ENCODE measurements around the gene HPS4.

HPS4 gene

DNA sequence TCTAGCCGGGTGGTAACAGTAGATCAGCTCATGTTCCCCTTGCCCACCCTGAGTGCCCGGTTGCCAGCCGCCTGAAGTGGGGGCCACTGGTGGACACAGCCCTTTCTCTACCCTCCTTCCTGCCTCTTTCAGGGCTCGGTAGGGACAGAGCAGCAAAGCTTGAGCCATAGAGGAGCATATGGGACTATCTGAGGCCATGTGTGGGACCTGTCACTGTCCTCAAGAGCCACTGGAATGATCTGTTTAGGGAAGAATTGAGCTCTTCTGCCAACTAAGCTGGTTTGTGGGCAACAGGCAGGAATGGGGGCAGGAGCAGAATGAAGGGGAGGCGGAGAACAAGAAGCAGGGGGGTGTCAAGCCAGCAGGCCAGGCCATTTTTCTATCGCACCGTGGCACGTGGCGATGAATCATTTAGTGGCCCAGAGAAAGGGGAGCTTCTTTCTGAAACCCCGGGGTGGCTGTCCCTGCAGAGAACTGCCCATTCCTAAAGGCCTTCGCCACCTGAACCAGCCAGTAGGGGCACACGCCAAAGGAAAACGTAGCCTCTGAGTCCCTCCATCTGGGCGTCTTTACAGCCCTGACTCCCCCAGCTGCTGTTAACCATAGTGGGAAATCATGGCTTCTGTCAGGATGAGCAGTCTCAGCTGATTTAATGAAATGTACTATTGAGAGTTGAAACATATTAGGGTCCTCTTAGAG is 45.7 kb downstream of the HPS4 start:
- H3K36me3 ChIP-seq: peaks cover 27% of the 10 kb centered on the region
- TF ChIP-seq, protein P1, sequence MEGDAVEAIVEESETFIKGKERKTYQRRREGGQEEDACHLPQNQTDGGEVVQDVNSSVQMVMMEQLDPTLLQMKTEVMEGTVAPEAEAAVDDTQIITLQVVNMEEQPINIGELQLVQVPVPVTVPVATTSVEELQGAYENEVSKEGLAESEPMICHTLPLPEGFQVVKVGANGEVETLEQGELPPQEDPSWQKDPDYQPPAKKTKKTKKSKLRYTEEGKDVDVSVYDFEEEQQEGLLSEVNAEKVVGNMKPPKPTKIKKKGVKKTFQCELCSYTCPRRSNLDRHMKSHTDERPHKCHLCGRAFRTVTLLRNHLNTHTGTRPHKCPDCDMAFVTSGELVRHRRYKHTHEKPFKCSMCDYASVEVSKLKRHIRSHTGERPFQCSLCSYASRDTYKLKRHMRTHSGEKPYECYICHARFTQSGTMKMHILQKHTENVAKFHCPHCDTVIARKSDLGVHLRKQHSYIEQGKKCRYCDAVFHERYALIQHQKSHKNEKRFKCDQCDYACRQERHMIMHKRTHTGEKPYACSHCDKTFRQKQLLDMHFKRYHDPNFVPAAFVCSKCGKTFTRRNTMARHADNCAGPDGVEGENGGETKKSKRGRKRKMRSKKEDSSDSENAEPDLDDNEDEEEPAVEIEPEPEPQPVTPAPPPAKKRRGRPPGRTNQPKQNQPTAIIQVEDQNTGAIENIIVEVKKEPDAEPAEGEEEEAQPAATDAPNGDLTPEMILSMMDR (IDR thresholded peaks at IDR 0.05; ENCODE audit: low read depth, low read length): peak; percentile 45; the same call in 1 of the 2 replicates
- H3K4me3 ChIP-seq (ENCODE audit: low read depth, low read length): no peak overlapping the region
- peak overlapping the region; percentile 55 for H3K27ac ChIP-seq
- H3K27me3 ChIP-seq (ENCODE audit: insufficient read depth, low read depth, severe bottlenecking): no peaks in the 10 kb centered on the region
- DNase-seq: peak; percentile 67
- no peaks in the 10 kb centered on the region for H3K9me3 ChIP-seq (ENCODE audit: severe bottlenecking)

DNA sequence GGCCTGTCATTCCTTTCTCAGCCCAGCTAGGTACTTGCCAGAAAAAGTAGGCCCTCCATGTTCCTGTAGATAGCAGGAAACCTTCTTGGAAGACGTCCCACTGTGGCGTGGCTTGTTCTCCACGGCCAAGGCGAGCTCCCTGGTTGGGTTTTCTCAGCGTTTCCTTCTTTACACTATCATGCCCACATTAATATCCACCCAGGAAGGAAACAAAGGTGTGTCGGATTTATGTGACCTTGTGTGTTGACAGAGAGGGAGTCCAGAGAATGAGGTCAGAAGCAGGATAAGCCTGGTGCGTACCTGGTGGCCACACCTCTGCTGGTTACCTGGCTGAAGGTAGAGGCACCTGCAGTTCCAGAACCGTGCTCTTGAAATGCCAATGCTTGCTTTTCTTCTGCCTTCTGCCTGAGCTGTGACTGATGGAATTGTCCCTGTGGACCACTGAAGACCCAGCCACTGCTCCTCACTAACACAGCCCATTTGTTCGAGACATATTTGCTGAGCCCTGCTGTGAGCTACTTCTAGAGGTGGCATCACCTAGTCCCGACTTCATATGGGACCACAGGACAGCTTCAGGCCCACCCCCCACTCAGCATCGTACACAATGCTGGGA is 46.6 kb downstream of the HPS4 start:
- no peaks in the 10 kb centered on the region for H3K27me3 ChIP-seq (ENCODE audit: insufficient read depth, low read depth, severe bottlenecking)

DNA sequence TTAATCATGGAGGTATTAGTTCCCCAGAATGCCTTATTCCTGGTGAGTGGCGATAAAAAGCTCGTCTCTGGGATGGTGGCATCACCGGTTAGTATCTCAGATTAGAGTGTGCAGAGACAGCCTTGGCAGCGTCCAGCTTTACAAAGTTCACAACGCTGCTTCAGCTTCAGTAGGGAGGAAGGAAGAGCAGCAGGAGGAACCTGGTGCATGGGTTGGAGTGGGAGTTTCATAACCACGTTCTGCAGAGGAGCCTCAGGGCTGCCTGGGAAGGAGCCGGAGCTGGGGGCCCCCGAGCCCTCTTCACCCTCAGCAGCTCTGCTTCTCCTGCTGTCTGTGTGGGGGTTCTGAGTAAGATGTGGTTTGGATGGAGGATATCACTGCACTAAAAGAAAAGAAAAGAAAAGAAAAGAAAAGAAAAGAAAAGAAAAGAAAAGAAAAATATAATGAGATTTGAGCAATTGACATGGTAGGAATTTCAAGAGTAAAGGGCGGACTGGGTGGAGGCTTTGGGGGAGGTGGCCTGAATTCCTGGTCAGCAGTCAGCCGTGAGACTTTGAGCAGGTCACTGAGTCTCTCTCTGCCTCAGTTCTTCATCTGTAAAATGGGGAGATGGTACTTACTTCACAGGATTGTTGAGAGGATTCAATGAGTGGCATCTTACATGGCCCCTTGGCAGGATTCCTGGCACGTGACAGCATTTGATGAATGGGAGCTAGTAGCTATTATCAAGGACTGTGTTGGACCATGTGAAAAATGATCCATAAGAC is 48.1 kb downstream of the HPS4 start:
- no peak overlapping the region for H3K4me3 ChIP-seq (ENCODE audit: low read depth, low read length)
- H3K27me3 ChIP-seq (ENCODE audit: insufficient read depth, low read depth, severe bottlenecking): no peaks in the 10 kb centered on the region

More for the DNA sequence above, 46.6 kb downstream of the HPS4 start:
- Histone ChIP-seq H3K4me3 (ENCODE audit: low read depth, low read length) (no peak overlapping the region), H3K36me3 (peaks cover 24% of the 10 kb centered on the region), H3K27ac (no peak overlapping the region), H3K9me3 (ENCODE audit: severe bottlenecking) (no peaks in the 10 kb centered on the region)
- TF ChIP-seq, protein P1 (IDR thresholded peaks at IDR 0.05; ENCODE audit: low read depth, low read length): no peak
- DNase-seq: no peak

DNA sequence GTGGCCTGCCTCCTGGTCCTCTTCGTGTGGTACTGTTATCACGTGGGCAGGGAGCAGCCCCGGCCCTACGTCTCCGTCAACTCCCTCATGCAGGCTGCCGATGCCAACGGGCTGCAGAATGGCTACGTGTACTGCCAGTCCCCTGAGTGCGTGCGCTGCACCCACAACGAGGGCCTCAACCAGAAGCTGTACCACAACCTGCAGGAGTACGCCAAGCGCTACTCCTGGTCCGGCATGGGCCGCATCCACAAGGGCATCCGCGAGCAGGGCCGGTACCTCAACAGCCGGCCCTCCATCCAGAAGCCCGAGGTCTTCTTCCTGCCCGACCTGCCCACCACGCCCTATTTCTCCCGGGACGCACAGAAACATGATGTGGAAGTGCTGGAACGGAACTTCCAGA is 49.8 kb downstream of the HPS4 start:
- H3K4me3 ChIP-seq (ENCODE audit: low read depth, low read length): no peak overlapping the region
- DNase-seq: no peak
- H3K9me3 ChIP-seq (ENCODE audit: severe bottlenecking): no peaks in the 10 kb centered on the region
- H3K27me3 ChIP-seq (ENCODE audit: insufficient read depth, low read depth, severe bottlenecking): no peaks in the 10 kb centered on the region
- TF ChIP-seq, protein P1 (IDR thresholded peaks at IDR 0.05; ENCODE audit: low read depth, low read length): no peak
- no peak overlapping the region for H3K27ac ChIP-seq
- H3K36me3 ChIP-seq: peaks cover 18% of the 10 kb centered on the region

More for the DNA sequence above, 48.1 kb downstream of the HPS4 start:
- TF ChIP-seq, protein P1 (IDR thresholded peaks at IDR 0.05; ENCODE audit: low read depth, low read length): no peak
- Histone ChIP-seq H3K27ac (no peak overlapping the region), H3K9me3 (ENCODE audit: severe bottlenecking) (no peaks in the 10 kb centered on the region), H3K36me3 (peaks cover 18% of the 10 kb centered on the region)
- DNase-seq: no peak

DNA sequence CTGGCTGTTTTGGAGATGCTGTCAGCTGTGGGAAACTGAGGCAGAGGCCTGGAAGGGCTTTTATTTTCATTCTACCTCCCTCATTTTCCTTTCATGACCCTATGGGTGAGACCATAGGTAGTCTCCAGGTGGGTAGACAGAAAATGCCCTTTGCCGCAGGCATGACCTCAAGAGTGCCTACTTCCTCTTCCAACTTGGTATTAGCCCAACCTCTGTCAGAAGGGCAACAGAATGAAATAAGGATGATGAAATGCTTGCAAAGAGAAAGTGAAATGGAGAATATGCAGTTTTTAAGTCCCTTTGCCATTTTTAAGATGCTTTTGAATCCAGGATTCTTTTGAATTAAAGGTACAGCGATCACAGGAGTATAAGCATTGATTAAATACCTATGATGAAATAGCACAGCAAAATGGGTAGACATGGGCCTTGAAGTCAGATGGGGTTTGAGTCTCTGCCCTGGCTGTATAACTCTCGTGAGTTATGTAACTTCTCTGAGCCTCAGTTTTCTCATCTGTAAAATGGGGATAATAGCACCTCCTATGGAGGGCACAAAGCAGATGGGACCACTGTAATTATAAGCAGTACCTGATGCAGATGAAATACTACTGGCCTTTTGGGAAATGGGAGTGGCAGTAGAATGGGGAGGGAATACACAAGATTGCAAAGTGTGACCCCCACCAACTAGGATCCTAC is 50.8 kb downstream of the HPS4 start:
- no peak overlapping the region for H3K4me3 ChIP-seq (ENCODE audit: low read depth, low read length)
- no peak overlapping the region for H3K27ac ChIP-seq
- H3K9me3 ChIP-seq (ENCODE audit: severe bottlenecking): no peaks in the 10 kb centered on the region
- H3K27me3 ChIP-seq (ENCODE audit: insufficient read depth, low read depth, severe bottlenecking): no peaks in the 10 kb centered on the region
- peaks cover 18% of the 10 kb centered on the region for H3K36me3 ChIP-seq
- TF ChIP-seq, protein P1 (IDR thresholded peaks at IDR 0.05; ENCODE audit: low read depth, low read length): no peak
- DNase-seq: no peak
